Left ventricle myocardium inferior (tissue), 1 donor: Measurements from ENCODE around the gene CCDC158. TPM values are rescaled to one million over a fixed set of nuclear protein-coding genes. Genes with fewer than 3 reads are reported as not detected.
A peak's percentile ranks its signal among the peaks of the same experiment; 100 is the strongest.

Experiments used
- DNase-seq: peaks from one replicate; pipeline ENCODE4 v3.0.0-alpha.2; 2020
- H3K27ac ChIP-seq: fragments of 200-600 bp; replicated peaks from 2 replicates; pipeline ENCODE4 v1.8.0; 2021
- H3K27me3 ChIP-seq: fragments of 200-600 bp; 2 replicates; pipeline ENCODE4 v1.8.0; 2021; ENCODE audit warnings: low read depth
- H3K36me3 ChIP-seq: fragments of 200-600 bp; 2 replicates; pipeline ENCODE4 v1.8.0; 2021
- H3K4me1 ChIP-seq: fragments of 200-600 bp; 2 replicates; pipeline ENCODE4 v1.8.0; 2021
- H3K4me3 ChIP-seq: fragments of 200-600 bp; 2 replicates; pipeline ENCODE4 v1.8.0; 2021; ENCODE audit warnings: mild to moderate bottlenecking, moderate library complexity
- H3K9me3 ChIP-seq: fragments of 200-600 bp; replicated peaks from 2 replicates; pipeline ENCODE4 v1.8.0; 2021
- intact Hi-C: fragments of 100-400 bp; cut with micrococcal nuclease; formaldehyde crosslinking; loops from one replicate; pipeline ENCODE4 v1.11.0; 2022
- long read RNA-seq: library from polyadenylated mRNA; unstranded; transcript quantifications from one replicate; pipeline ENCODE4 v2.0.0, GENCODE V29; 2021
- total RNA-seq: library from RNA; stranded (reverse); fragmentation: NEBNext Ultra II Directional; extraction: Animal tissue kit (Norgen Biotek cat#: 25700); gene quantifications from one replicate; pipeline ENCODE4 v1.2.1, GENCODE V29; 2021
- TF ChIP-seq, protein P1 (sequence below): fragments of 200-600 bp; IDR thresholded peaks from 2 replicates; pipeline ENCODE4 v1.8.0; 2021; ENCODE audit warnings: antibody characterized with exemption, mild to moderate bottlenecking, borderline replicate concordance
- donor health status: DM: no; HTN: yes; CAD: no; lungs with severe emphysema.

The CCDC158 gene
- 0.11 TPM for total RNA-seq
- long read RNA-seq, partial matches to known transcripts = 0 of 2 reads
- long read RNA-seq, other reads (novel, unspliced or antisense) = 2 of 2 reads

DNA sequence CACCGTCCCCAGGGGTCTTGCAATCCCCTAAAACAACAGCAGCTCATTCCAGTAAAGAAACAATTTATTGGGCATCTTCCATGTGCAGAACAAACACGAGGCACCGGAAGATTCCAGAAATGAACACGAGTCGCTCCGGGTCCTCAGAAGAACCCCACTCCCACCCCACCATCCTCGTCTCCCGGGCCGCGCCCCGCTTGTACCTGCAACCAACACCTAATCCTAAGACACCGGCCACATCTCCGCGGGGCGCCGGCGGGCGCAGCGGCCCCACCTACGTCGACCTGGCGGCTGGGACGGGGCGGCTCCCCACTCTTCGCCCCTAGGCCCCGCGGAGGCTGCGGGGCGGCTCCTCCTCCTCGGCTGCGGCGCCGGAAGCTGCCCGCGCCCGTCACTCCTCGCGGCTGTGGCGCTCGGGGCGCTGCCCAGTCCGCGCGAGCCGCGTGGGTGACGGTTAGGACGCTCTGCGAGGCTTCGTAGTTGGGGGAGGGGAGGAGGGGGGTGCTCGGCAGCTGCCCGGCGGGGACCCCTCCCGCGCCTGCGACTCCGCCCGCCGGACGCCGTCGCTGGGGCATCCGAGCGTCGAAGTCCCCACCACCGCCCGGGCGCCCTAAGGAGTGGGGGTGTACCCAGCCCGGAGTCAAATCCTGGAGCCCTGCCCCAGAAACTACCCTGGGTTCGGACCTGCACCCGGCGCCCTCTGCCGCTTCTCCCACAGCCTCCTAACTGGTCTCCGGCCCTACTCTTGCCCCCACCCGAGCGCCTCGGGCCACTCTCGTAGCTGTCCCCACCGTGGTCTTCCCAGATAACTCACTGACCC lies at the start of gene CCDC158:
Gene CCDC158, minus strand, starts transcription at position 380 of the 820 bp plus-strand sequence. CDS start 17,934 bp downstream, outside the sequence.
- intact Hi-C loops = no loop called here
- peaks cover 18% of the 10 kb centered on the region for H3K4me1 ChIP-seq

DNA sequence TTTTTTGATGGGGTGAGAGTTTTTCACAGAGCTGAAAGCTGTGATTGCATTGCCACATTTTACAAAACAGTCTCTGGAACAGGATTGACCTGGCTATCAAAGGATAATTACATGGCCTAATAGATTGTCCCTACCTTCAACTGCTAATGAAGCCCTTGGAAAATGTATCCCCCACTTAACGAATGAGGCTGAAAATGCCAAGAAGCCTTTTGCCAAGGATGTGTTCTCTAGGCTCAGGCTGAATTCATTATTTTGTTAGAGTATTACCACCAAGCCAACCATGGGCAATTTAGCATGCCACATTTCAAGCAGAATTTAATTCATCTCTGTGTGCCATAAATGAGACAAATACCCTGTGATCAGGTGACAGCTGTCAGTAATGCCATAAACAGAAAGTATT lies 49.6 kb upstream of the CCDC158 start:
- Histone ChIP-seq H3K27ac (no peak overlapping the region), H3K27me3 (no peaks in the 10 kb centered on the region), H3K36me3 (no peaks in the 10 kb centered on the region), H3K4me1 (no peaks in the 10 kb centered on the region), H3K9me3 (no peaks in the 10 kb centered on the region), H3K4me3 (no peak overlapping the region)
- DNase-seq = no peak
- intact Hi-C loops = no loop called here
- TF ChIP-seq, protein P1, sequence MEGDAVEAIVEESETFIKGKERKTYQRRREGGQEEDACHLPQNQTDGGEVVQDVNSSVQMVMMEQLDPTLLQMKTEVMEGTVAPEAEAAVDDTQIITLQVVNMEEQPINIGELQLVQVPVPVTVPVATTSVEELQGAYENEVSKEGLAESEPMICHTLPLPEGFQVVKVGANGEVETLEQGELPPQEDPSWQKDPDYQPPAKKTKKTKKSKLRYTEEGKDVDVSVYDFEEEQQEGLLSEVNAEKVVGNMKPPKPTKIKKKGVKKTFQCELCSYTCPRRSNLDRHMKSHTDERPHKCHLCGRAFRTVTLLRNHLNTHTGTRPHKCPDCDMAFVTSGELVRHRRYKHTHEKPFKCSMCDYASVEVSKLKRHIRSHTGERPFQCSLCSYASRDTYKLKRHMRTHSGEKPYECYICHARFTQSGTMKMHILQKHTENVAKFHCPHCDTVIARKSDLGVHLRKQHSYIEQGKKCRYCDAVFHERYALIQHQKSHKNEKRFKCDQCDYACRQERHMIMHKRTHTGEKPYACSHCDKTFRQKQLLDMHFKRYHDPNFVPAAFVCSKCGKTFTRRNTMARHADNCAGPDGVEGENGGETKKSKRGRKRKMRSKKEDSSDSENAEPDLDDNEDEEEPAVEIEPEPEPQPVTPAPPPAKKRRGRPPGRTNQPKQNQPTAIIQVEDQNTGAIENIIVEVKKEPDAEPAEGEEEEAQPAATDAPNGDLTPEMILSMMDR = no peak

More for the DNA sequence above, at the start of gene CCDC158:
- no peak within 1 kb of the TSS for H3K27ac ChIP-seq
- H3K27me3 ChIP-seq = peaks cover 9% of the 10 kb centered on the region
- H3K9me3 ChIP-seq = no peaks in the 10 kb centered on the region
- DNase-seq = peak; percentile 19
- no peaks in the 10 kb centered on the region for H3K36me3 ChIP-seq
- TF ChIP-seq, protein P1 = no peak
- H3K4me3 ChIP-seq = peak within 1 kb of the TSS; percentile 73

DNA sequence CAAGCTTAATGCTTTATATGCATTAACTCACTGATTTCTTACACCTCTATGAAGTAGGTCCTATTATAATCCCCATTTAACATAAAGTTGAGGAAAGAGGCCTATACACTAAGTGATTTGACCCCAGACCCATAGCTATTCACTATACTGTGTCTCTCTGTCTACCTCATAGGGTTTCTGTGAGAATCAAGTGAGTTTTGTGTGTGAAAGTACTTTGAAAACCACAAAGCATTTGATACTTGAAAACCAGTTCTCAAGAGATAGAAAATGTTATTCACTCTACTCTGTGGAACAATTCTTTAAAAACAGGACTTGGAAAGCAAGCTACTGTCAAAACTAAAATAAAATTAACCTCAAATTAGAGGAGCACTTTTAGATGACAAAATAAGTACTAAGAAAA lies 49.1 kb upstream of the CCDC158 start:
- Histone ChIP-seq H3K27ac (no peak overlapping the region), H3K4me1 (no peaks in the 10 kb centered on the region), H3K4me3 (no peak overlapping the region), H3K27me3 (no peaks in the 10 kb centered on the region), H3K9me3 (no peaks in the 10 kb centered on the region), H3K36me3 (no peaks in the 10 kb centered on the region)
- no peak for DNase-seq
- intact Hi-C loops = no loop called here
- TF ChIP-seq, protein P1 = no peak

DNA sequence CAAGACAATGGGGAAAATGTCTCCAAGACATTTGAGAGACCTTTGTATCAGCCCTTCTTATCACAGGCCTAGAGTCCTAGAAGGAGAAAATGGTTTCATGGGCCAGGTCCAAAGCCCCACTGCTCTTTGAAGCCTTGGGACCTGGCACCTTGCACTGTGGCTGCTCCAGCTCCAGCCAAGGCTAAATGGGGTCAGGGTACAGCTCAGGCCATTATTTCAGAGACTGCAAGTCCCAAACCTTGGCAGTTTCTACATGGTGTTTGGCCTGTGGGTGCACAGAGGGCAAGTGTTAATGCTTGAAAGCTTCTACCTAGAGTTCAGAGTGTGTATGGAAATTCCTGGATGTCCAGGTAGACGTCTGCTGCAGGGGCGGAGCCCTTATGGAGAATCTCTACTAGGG lies 42.6 kb upstream of the CCDC158 start:
- TF ChIP-seq, protein P1 = no peak
- Histone ChIP-seq H3K27me3 (no peaks in the 10 kb centered on the region), H3K27ac (no peak overlapping the region), H3K36me3 (peaks cover 2% of the 10 kb centered on the region), H3K4me3 (no peak overlapping the region), H3K4me1 (no peaks in the 10 kb centered on the region), H3K9me3 (peaks cover 17% of the 10 kb centered on the region)
- intact Hi-C loops = no loop called here
- no peak for DNase-seq

DNA sequence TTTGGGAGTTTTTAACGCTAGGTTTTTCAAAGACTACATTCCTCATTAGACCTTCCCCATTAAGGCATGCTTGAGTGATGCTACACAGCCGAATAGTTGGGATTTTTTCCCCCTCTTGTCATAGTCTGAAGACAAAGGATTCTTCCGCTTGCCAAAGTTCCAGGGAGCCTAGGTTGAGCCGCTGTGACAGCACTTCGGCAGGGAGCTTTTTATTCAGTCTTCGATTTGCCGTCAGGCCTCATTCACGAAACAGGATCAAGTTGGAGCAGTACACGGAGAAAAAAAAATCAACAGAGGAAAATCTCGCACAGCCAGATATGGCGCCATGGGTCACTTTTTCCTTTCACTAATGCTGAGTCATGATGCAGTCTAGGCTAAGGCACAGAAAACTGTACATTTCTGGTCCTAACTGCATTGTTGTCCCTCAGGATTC lies 38.4 kb upstream of the CCDC158 start:
- intact Hi-C loops = no loop called here
- Histone ChIP-seq H3K36me3 (peaks cover 2% of the 10 kb centered on the region), H3K4me3 (peak overlapping the region; percentile 5), H3K4me1 (no peaks in the 10 kb centered on the region), H3K9me3 (peaks cover 16% of the 10 kb centered on the region), H3K27ac (peak overlapping the region; percentile 4), H3K27me3 (no peaks in the 10 kb centered on the region)
- no peak for DNase-seq
- TF ChIP-seq, protein P1 = no peak
